GM21423 (cell line): ENCODE data around the gene UQCC2.
A peak's percentile ranks its signal among the peaks of the same experiment; 100 is the strongest.

ENCODE experiments used
- ATAC-seq: cut with Tn5 transposase; IDR thresholded peaks from one replicate; pipeline ENCODE4 v1.9.1; 2021; ENCODE audit warnings: mild to moderate bottlenecking, moderate library complexity; ENCODE audit not compliant: unreplicated experiment

The UQCC2 gene

GRCh38 chr6:33708516-33709204 is 2.8 kb downstream of the UQCC2 start:
- no peak for ATAC-seq

GRCh38 chr6:33707771-33708170 is 3.7 kb downstream of the UQCC2 start:
- no peak for ATAC-seq

- ATAC-seq, result no peak
Observed at GRCh38 chr6:33705955-33706725, 5.4 kb downstream of the UQCC2 start.

GRCh38 chr6:33705268-33705885 is 6.1 kb downstream of the UQCC2 start:
- no peak for ATAC-seq

GRCh38 chr6:33704215-33705066 is 7.1 kb downstream of the UQCC2 start:
- ATAC-seq, result no peak

GRCh38 chr6:33702345-33702977 is 9.0 kb downstream of the UQCC2 start:
- no peak for ATAC-seq

- ATAC-seq, result peak; percentile 64
Observed at GRCh38 chr6:33700391-33701050, 11.0 kb downstream of the UQCC2 start.

- ATAC-seq, result no peak
Observed at GRCh38 chr6:33699739-33700138, 11.8 kb downstream of the UQCC2 start.

- no peak for ATAC-seq
Observed at GRCh38 chr6:33699131-33699530, 12.4 kb downstream of the UQCC2 start.

- ATAC-seq, result no peak
Observed at GRCh38 chr6:33698494-33698893, 13.0 kb downstream of the UQCC2 start.

- ATAC-seq, result no peak
Observed at GRCh38 chr6:33697845-33698244, 13.7 kb downstream of the UQCC2 start.

GRCh38 chr6:33696548-33697518 is 14.7 kb downstream of the UQCC2 start:
- ATAC-seq, result no peak

- no peak for ATAC-seq
Observed at GRCh38 chr6:33696076-33696475, 15.4 kb downstream of the UQCC2 start.

- ATAC-seq, result no peak
Observed at GRCh38 chr6:33695451-33695887, 16.0 kb downstream of the UQCC2 start.

- ATAC-seq, result no peak
Observed at GRCh38 chr6:33694977-33695376, 16.5 kb downstream of the UQCC2 start.

GRCh38 chr6:33694401-33694931 is 17.0 kb downstream of the UQCC2 start:
- no peak for ATAC-seq

GRCh38 chr6:33693186-33694105 is 18.1 kb downstream of the UQCC2 start:
- ATAC-seq, result no peak

- ATAC-seq, result peak; percentile 35
Observed at GRCh38 chr6:33692760-33693158, 18.7 kb downstream of the UQCC2 start.
